ENCODE results near the gene FAM13A. TPM values are rescaled to one million over a fixed set of nuclear protein-coding genes. Genes with fewer than 3 reads are reported as not detected.
"Not testable (repeated sequence)": the region's sequence is repeated elsewhere in the genome, so short reads cannot be mapped to it uniquely, and the experiment has no call there.

The FAM13A gene
- total RNA-seq, 1 donor from 2014 or later, result 51.2 TPM

- TF ChIP-seq CTCF (IDR thresholded peaks at IDR 0.05; ENCODE audit: partially characterized antibody, unreplicated experiment), result no peak
- no peak for DNase-seq
- Mint-ChIP-seq H3K4me3 (ENCODE audit: unreplicated experiment) (no peak overlapping the region), H3K27ac (ENCODE audit: unreplicated experiment) (no peak overlapping the region), H3K27me3 (ENCODE audit: unreplicated experiment) (no peaks in the 10 kb centered on the region), H3K4me1 (ENCODE audit: low read depth, unreplicated experiment) (no peaks in the 10 kb centered on the region), H3K9me3 (ENCODE audit: unreplicated experiment) (no peaks in the 10 kb centered on the region), H3K36me3 (ENCODE audit: unreplicated experiment) (peaks cover 9% of the 10 kb centered on the region)
These were observed 149.0 kb downstream of the FAM13A start for GRCh38 chr4:88908003-88908402.

- DNase-seq, result no peak
- no peaks in the 10 kb centered on the region for H3K4me1 Mint-ChIP-seq (ENCODE audit: low read depth, unreplicated experiment)
- H3K4me3 Mint-ChIP-seq (ENCODE audit: unreplicated experiment), result no peak overlapping the region
- H3K9me3 Mint-ChIP-seq (ENCODE audit: unreplicated experiment), result peaks cover 3% of the 10 kb centered on the region
- no peak for TF ChIP-seq CTCF (IDR thresholded peaks at IDR 0.05; ENCODE audit: partially characterized antibody, unreplicated experiment)
- no peaks in the 10 kb centered on the region for H3K27me3 Mint-ChIP-seq (ENCODE audit: unreplicated experiment)
- H3K27ac Mint-ChIP-seq (ENCODE audit: unreplicated experiment), result no peak overlapping the region
- H3K36me3 Mint-ChIP-seq (ENCODE audit: unreplicated experiment), result peaks cover 13% of the 10 kb centered on the region
These were observed 149.5 kb downstream of the FAM13A start for GRCh38 chr4:88907478-88907877.

- not testable (repeated sequence) for H3K4me1 Mint-ChIP-seq (ENCODE audit: low read depth, unreplicated experiment)
These were observed 152.7 kb downstream of the FAM13A start for GRCh38 chr4:88904240-88904639.

GRCh38 chr4:88900432-88900831 lies 156.6 kb downstream of the FAM13A start:
- no peak for TF ChIP-seq CTCF (IDR thresholded peaks at IDR 0.05; ENCODE audit: partially characterized antibody, unreplicated experiment)
- no peak overlapping the region for H3K27ac Mint-ChIP-seq (ENCODE audit: unreplicated experiment)
- DNase-seq, result no peak
- H3K4me3 Mint-ChIP-seq (ENCODE audit: unreplicated experiment), result no peak overlapping the region
- peaks cover 4% of the 10 kb centered on the region for H3K27me3 Mint-ChIP-seq (ENCODE audit: unreplicated experiment)
- peaks cover 10% of the 10 kb centered on the region for H3K9me3 Mint-ChIP-seq (ENCODE audit: unreplicated experiment)
- H3K36me3 Mint-ChIP-seq (ENCODE audit: unreplicated experiment), result peaks cover 39% of the 10 kb centered on the region
- H3K4me1 Mint-ChIP-seq (ENCODE audit: low read depth, unreplicated experiment), result peaks cover 7% of the 10 kb centered on the region

More at GRCh38 chr4:88904240-88904639, 152.7 kb downstream of the FAM13A start:
- peaks cover 39% of the 10 kb centered on the region for H3K36me3 Mint-ChIP-seq (ENCODE audit: unreplicated experiment)
- DNase-seq; H3K27me3 Mint-ChIP-seq (ENCODE audit: unreplicated experiment); H3K27ac Mint-ChIP-seq (ENCODE audit: unreplicated experiment); H3K4me3 Mint-ChIP-seq (ENCODE audit: unreplicated experiment); H3K9me3 Mint-ChIP-seq (ENCODE audit: unreplicated experiment): not testable (repeated sequence)

- Mint-ChIP-seq H3K9me3 (ENCODE audit: unreplicated experiment) (peaks cover 8% of the 10 kb centered on the region), H3K4me3 (ENCODE audit: unreplicated experiment) (no peak overlapping the region), H3K4me1 (ENCODE audit: low read depth, unreplicated experiment) (peaks cover 7% of the 10 kb centered on the region), H3K27ac (ENCODE audit: unreplicated experiment) (no peak overlapping the region), H3K27me3 (ENCODE audit: unreplicated experiment) (peaks cover 4% of the 10 kb centered on the region), H3K36me3 (ENCODE audit: unreplicated experiment) (peaks cover 28% of the 10 kb centered on the region)
- no peak for TF ChIP-seq CTCF (IDR thresholded peaks at IDR 0.05; ENCODE audit: partially characterized antibody, unreplicated experiment)
- no peak for DNase-seq
These were observed 159.2 kb downstream of the FAM13A start for GRCh38 chr4:88897752-88898151.
